Measurements from ENCODE around the gene PKD1L1. TPM values are rescaled to one million over a fixed set of nuclear protein-coding genes. Genes with fewer than 3 reads are reported as not detected.
"Not testable (repeated sequence)": the region's sequence is repeated elsewhere in the genome, so short reads cannot be mapped to it uniquely, and the experiment has no call there.

The PKD1L1 gene, protein sequence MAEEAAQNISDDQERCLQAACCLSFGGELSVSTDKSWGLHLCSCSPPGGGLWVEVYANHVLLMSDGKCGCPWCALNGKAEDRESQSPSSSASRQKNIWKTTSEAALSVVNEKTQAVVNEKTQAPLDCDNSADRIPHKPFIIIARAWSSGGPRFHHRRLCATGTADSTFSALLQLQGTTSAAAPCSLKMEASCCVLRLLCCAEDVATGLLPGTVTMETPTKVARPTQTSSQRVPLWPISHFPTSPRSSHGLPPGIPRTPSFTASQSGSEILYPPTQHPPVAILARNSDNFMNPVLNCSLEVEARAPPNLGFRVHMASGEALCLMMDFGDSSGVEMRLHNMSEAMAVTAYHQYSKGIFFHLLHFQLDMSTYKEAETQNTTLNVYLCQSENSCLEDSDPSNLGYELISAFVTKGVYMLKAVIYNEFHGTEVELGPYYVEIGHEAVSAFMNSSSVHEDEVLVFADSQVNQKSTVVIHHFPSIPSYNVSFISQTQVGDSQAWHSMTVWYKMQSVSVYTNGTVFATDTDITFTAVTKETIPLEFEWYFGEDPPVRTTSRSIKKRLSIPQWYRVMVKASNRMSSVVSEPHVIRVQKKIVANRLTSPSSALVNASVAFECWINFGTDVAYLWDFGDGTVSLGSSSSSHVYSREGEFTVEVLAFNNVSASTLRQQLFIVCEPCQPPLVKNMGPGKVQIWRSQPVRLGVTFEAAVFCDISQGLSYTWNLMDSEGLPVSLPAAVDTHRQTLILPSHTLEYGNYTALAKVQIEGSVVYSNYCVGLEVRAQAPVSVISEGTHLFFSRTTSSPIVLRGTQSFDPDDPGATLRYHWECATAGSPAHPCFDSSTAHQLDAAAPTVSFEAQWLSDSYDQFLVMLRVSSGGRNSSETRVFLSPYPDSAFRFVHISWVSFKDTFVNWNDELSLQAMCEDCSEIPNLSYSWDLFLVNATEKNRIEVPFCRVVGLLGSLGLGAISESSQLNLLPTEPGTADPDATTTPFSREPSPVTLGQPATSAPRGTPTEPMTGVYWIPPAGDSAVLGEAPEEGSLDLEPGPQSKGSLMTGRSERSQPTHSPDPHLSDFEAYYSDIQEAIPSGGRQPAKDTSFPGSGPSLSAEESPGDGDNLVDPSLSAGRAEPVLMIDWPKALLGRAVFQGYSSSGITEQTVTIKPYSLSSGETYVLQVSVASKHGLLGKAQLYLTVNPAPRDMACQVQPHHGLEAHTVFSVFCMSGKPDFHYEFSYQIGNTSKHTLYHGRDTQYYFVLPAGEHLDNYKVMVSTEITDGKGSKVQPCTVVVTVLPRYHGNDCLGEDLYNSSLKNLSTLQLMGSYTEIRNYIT (N-terminal part only)
- total RNA-seq = under 1 TPM; 0.08 to 0.29 (median 0.18) TPM

DNA sequence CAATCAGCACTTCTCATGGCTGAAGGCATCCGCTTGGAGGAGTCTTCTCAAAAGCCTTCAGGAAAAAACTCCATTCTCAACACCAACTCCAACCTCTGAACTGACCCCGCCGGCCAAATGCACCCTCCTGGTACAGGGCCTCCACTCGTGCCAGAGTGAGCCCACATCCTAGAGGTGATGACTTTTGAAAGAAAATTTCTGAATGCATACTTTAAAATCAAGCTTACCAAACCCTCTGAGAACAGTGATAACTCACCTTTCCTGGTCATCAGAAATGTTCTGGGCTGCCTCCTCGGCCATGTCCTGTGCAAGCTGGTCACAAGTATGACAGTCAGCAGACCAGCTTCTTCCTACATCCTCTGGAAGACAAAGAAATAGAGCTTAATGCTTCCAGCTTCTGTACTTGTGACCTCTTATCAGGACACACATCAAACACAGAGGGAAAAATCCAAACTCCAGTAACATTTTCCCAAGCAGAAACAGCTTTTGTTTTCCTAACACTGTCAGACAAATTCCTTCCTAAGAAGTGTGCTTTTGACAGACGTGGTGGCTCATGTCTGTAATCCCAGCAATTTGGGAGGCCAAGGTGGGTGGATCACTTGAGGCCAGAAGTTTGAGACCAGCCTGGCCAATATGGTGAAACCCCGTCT lies at the start of gene PKD1L1:
Gene PKD1L1 (minus strand): TSS at position 326 of the 650 bp plus-strand sequence. CDS start 26 bp downstream, at position 300.
- no peaks in the 10 kb centered on the region for H3K27me3 Mint-ChIP-seq (ENCODE audit: low read depth)
- H3K9me3 Mint-ChIP-seq = no peaks in the 10 kb centered on the region
- no peak for ATAC-seq
- DNase-seq = no peak
- no peaks in the 10 kb centered on the region for H3K36me3 Mint-ChIP-seq (ENCODE audit: insufficient read depth)
- no peaks in the 10 kb centered on the region for H3K4me1 Mint-ChIP-seq (ENCODE audit: low read depth)
- H3K4me3 Mint-ChIP-seq = no peak within 1 kb of the TSS

DNA sequence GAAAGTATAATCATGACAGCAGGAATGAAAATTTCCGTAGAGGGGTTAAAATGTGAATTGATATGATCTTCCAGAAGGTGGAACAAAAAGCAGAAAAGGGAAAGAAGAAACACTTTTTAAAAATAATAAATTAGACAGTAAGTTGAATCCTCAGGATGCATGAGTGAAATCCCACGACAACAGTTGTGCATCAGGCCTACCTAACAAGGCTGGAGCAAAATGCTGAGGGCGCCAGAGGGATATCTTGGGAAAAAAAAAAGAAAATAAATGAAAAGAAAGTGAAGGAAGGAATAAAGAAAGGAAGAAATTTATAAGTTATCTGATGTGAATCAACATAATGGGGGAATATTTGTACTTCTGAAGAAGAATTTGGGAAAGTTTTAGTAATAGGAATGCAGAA lies 44.2 kb upstream of the PKD1L1 start:
- peaks cover 17% of the 10 kb centered on the region for H3K4me1 Mint-ChIP-seq (ENCODE audit: low read depth)
- no peak for DNase-seq
- no peak for ATAC-seq
- no peaks in the 10 kb centered on the region for H3K36me3 Mint-ChIP-seq (ENCODE audit: insufficient read depth)
- H3K9me3 Mint-ChIP-seq = no peaks in the 10 kb centered on the region
- peak overlapping the region; percentile 88 for H3K4me3 Mint-ChIP-seq
- H3K27me3 Mint-ChIP-seq (ENCODE audit: low read depth) = no peaks in the 10 kb centered on the region

DNA sequence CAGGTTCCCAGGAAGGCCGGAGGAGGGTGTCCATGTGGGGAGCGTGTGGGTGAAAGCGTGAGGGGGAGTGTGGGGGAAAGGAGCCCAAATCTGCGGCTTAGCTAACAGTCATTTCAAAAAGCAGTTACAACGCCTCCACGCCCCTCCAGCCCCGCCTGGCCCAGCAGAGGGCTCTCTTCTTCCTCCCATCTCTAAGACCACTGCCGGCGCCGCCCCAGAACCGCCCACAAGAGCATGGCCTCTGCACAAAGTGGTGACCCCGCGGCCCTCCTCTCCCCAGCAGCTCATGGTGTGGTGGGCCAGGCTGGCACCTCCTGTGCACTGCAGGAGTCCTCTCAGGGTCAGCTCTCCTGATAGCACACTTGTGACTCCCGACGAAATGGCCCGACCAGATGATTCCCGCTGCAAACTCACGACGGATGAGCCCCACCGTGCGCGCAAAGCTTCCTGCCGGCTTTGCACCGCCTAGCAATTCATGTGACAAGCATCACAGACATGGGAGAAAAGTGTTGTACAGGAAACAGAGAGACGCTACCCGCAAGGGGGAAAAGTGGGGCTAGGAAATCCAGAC lies 43.6 kb upstream of the PKD1L1 start:
- ATAC-seq (peak; percentile 98), DNase-seq (peak; percentile 81)
- Mint-ChIP-seq H3K4me3 (peak overlapping the region; percentile 88), H3K27me3 (ENCODE audit: low read depth) (no peaks in the 10 kb centered on the region), H3K9me3 (no peaks in the 10 kb centered on the region), H3K4me1 (ENCODE audit: low read depth) (peaks cover 17% of the 10 kb centered on the region), H3K36me3 (ENCODE audit: insufficient read depth) (no peaks in the 10 kb centered on the region)

DNA sequence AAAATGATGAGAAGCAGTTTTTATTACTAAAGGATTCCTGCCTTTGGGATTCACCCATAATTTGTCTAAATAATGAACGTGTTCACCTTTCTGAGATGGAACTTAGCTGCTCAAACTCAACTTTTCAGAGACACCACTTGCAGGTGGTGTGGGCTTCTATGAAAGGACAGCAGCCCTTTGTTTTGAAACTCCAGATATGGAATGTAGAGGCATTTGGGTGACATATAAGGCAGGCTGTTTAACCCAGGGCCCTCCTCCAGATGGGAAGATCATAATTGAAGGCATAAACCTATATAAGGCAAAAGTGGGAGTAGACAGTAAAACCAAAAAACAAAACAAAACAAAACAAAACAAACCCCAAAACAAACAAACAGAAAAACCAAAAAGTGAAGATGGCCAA lies 43.0 kb upstream of the PKD1L1 start:
- Mint-ChIP-seq H3K27me3 (ENCODE audit: low read depth) (no peaks in the 10 kb centered on the region), H3K36me3 (ENCODE audit: insufficient read depth) (no peaks in the 10 kb centered on the region), H3K9me3 (no peaks in the 10 kb centered on the region), H3K4me1 (ENCODE audit: low read depth) (peaks cover 17% of the 10 kb centered on the region), H3K4me3 (peak overlapping the region; percentile 88)
- ATAC-seq (no peak), DNase-seq (no peak)

DNA sequence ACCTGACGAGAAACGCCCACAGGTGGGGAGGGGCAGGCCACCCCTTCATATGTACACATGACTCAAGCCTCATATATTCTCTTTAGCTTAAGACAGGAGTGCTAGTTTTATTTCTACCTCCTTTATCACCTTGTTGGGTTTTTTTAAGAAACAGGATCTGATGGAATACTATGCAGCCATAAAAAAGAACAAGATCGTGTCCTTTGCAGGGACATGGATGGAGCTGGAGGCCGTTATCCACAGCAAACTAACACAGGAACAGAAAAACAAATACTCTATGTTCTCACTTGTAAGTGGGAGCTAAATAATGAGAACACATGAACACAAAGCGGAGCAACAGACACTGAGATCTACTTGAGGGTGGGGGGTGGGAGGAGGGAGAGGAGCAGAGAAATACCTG lies 42.3 kb upstream of the PKD1L1 start:
- Mint-ChIP-seq H3K4me1 (ENCODE audit: low read depth) (peaks cover 17% of the 10 kb centered on the region), H3K36me3 (ENCODE audit: insufficient read depth) (no peaks in the 10 kb centered on the region), H3K27me3 (ENCODE audit: low read depth) (no peaks in the 10 kb centered on the region), H3K4me3 (no peak overlapping the region), H3K9me3 (no peaks in the 10 kb centered on the region)
- ATAC-seq (no peak), DNase-seq (no peak)

DNA sequence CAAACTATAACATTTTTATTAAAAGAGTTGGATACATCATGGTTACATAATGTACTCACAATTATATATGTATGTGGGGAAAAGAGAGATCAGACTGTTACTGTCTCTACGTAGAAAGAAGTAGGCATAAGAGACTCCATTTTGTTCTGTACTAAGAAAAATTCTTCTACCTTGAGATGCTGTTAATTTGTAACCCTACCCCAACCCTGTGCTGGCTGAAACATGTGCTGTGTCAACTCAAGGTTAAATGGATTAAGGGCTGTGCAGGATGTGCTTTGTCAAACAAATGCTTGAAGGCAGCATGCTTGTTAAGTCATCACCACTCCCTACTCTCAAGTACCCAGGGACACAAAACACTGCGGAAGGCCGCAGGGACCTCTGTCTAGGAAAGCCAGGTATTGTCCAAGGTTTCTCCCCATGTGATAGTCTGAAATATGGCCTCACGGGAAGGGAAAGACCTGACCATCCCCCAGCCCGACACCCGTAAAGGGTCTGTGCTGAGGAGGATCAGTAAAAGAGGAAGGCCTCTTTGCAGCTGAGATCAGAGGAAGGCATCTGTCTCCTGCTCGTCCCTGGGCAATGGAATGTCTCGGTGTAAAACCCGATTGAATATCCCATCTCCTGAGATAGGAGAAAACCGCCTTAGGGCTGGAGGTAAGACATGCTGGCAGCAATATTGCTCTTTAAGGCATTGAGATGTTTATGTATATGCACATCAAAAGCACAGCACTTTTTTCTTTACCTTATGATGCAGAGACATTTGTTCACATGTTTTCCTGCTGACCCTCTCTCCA lies 41.5 kb upstream of the PKD1L1 start:
- DNase-seq; H3K36me3 Mint-ChIP-seq (ENCODE audit: insufficient read depth); H3K9me3 Mint-ChIP-seq; ATAC-seq; H3K27me3 Mint-ChIP-seq (ENCODE audit: low read depth); H3K4me3 Mint-ChIP-seq: not testable (repeated sequence)
- peaks cover 17% of the 10 kb centered on the region for H3K4me1 Mint-ChIP-seq (ENCODE audit: low read depth)

DNA sequence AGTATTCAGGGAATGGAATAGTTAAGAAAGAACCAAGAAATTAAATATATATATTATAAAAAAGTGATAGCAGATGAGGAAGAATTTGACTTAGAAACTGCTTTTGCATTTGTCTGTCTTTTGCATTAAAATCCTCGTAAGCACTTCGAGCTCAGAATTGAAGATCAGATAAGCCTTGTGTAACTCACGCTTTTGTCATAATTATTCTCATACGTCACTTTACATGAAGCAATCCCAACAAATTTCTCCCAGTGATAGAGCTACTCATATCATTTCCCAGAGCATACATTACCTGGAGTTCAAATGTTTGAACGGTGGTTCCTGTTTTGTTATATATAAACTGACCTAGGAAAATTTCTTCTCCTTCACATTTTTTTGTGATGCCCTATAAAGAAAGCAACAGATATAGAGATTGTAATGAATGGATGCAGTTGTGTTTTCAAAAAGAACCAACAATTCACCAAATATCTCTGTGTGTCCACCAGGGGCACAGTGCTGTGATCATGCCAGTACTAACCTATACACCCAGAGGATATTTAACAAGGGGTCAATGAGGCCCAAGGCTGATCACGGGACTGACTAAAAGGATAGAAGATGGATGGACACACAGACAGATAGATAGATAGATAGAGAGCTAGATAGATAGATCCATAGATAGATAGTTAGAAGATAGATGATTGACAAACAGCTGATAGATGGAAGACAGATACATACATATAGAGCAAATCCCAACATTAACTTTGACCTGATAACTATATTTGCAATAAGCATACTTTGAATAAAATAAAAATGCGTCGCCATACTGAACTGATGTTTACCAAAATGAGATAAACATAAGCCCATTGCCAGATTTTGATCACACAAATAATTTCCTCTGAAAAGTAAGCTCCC lies 40.5 kb upstream of the PKD1L1 start:
- Mint-ChIP-seq H3K9me3 (no peaks in the 10 kb centered on the region), H3K36me3 (ENCODE audit: insufficient read depth) (no peaks in the 10 kb centered on the region), H3K4me3 (no peak overlapping the region), H3K27me3 (ENCODE audit: low read depth) (no peaks in the 10 kb centered on the region), H3K4me1 (ENCODE audit: low read depth) (peaks cover 17% of the 10 kb centered on the region)
- ATAC-seq = no peak
- no peak for DNase-seq

DNA sequence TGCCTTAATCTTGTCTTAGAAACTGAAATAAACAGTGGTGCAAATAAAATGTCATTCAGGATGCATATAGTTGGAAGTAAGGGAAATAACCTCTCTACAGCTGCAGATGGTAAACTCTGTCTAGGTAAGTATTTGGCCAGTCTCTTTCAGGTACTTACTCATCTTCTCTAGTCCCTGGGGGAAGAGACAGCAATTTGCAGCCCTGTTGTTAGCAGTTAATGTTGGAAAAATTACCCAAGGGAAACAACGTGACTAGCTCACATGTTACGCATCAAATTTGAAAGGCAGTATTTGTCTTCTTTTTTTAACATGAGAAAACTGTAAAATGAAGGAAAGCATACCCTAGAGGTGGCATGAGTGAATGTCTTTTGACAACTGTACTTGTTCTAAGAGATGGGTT lies 34.3 kb upstream of the PKD1L1 start:
- H3K9me3 Mint-ChIP-seq = no peaks in the 10 kb centered on the region

DNA sequence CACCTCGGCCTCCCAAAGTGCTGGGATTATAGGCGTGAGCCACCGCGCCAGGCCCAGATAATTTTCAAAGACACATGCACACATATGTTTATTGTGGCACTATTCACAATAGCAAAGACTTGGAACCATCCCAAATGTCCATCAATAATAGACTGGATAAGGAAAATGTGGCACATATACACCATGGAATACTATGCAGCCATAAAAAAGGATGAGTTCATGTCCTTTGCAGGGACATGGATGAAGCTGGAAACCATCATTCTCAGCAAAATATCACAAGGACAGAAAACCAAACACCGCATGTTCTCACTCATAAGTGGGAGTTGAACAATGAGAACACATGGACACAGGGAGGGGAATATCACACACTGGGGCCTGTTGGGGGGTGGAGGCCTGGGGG lies 32.4 kb upstream of the PKD1L1 start:
- peaks cover 16% of the 10 kb centered on the region for H3K36me3 Mint-ChIP-seq (ENCODE audit: insufficient read depth)
- ATAC-seq; H3K4me3 Mint-ChIP-seq; H3K27me3 Mint-ChIP-seq (ENCODE audit: low read depth); H3K9me3 Mint-ChIP-seq; DNase-seq: not testable (repeated sequence)
- H3K4me1 Mint-ChIP-seq (ENCODE audit: low read depth) = peaks cover 17% of the 10 kb centered on the region

More for the DNA sequence above, 34.3 kb upstream of the PKD1L1 start:
- Mint-ChIP-seq H3K27me3 (ENCODE audit: low read depth) (no peaks in the 10 kb centered on the region), H3K4me3 (no peak overlapping the region), H3K4me1 (ENCODE audit: low read depth) (peaks cover 14% of the 10 kb centered on the region), H3K36me3 (ENCODE audit: insufficient read depth) (peaks cover 5% of the 10 kb centered on the region)
- no peak for DNase-seq
- ATAC-seq = no peak

DNA sequence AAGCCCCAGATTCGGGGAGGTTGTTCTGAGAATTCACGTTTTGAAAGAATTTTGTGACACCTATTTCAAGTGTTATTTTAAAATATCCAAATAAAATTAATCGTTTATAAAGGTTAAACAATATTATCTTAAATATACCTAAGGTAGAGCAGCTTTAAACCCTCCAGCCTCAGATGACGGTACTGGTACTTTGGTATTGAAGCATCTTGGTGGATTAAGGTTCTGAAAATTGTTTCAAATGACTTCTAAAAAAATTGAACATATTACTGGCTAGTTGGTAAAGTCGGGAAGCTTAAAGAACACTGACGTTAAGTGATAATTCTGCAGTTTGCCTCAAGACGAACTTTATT lies 31.5 kb upstream of the PKD1L1 start:
- Mint-ChIP-seq H3K27me3 (ENCODE audit: low read depth) (no peaks in the 10 kb centered on the region), H3K9me3 (no peaks in the 10 kb centered on the region), H3K4me3 (peak overlapping the region; percentile 94), H3K4me1 (ENCODE audit: low read depth) (peaks cover 17% of the 10 kb centered on the region), H3K36me3 (ENCODE audit: insufficient read depth) (peaks cover 16% of the 10 kb centered on the region)
- DNase-seq (no peak), ATAC-seq (no peak)

DNA sequence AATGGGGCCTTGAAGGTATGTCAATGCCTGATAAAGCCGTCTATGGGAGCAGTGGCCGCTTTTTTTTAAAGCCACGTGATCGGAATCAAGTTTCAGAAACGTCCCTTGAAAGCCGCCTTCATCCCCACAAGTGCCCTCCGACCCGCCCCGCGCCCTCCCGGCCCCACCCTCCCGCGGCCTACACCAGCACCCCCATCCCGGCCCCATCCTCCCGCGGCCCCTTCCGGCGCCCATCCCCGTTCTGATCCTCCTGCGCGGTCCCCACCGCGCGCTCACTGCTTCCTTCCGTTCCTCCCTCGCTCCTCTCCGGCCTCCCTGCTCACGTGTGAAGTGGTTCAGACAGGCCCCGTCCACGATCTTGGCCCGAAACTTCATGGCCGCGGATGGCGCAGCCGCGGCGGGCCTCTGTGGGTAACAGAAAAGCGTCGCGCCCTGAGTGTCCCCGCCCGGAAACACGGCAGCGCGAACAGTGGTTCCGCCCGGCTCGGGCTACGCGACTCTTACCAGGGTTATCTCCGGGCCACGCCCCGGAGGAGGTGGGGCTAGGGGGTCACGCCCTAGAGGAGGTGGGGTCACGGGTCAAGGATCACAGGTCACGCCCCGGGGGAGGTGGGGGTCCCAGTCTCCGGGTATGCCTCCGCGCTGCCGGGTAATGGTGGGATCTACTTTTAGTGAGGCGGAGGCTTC lies 31.0 kb upstream of the PKD1L1 start, which contains the start of gene HUS1:
Gene HUS1 (minus strand): TSS at position 471 of the 687 bp plus-strand sequence. CDS start 96 bp downstream, at position 375.
- Mint-ChIP-seq H3K4me3 (peak within 1 kb of the TSS; percentile 94), H3K9me3 (no peaks in the 10 kb centered on the region), H3K36me3 (ENCODE audit: insufficient read depth) (peaks cover 21% of the 10 kb centered on the region), H3K27me3 (ENCODE audit: low read depth) (no peaks in the 10 kb centered on the region), H3K4me1 (ENCODE audit: low read depth) (peaks cover 18% of the 10 kb centered on the region)
- DNase-seq = peak; percentile 90
- ATAC-seq = peak; percentile 98

DNA sequence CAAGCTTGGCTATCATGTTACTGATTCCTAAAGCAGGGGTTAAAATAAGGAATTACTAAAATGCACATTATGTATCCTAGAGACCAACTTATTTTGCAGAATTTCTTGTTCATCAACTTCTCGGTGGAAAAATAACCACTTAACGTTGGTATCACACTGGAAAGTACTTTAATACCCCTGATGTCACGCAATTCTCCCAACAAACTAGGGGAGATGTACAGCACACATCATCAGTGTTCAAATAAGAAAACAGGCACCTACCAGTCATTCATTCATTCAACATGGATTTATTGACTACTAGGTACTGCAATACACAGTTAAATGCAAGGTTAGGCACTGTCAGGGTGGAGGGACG lies 30.5 kb upstream of the PKD1L1 start:
- Mint-ChIP-seq H3K36me3 (ENCODE audit: insufficient read depth) (peaks cover 26% of the 10 kb centered on the region), H3K4me1 (ENCODE audit: low read depth) (peaks cover 24% of the 10 kb centered on the region), H3K27me3 (ENCODE audit: low read depth) (no peaks in the 10 kb centered on the region), H3K9me3 (no peaks in the 10 kb centered on the region), H3K4me3 (peak overlapping the region; percentile 94)
- no peak for ATAC-seq
- DNase-seq = no peak
